H1 (cell line): ENCODE data around the gene RAB3C. TPM values are rescaled to one million over a fixed set of nuclear protein-coding genes. Genes with fewer than 3 reads are reported as not detected.

ENCODE experiments used
- CTCF ChIA-PET: fragments of 300-600 bp; sonication (Branson Sonifier 250); formaldehyde crosslinking; loops from one replicate; lab custom pipeline; 2021; ENCODE audit not compliant: partially characterized antibody; lab: Charles Lee
- POLR2A ChIA-PET: fragments of 300-600 bp; sonication (Branson Sonifier 250); formaldehyde crosslinking; loops from one replicate; lab custom pipeline; 2021; ENCODE audit warnings: inconsistent platforms; ENCODE audit not compliant: partially characterized antibody; lab: Charles Lee
- DNase-seq, 2 experiments: peaks; one replicate each; pipeline versions ENCODE4 v3.0.0 to v3.0.0-alpha.2; 2010 to 2022; ENCODE audit warnings: low spot score in 2 of 2, low read depth in 1 of 2, mixed read lengths in 1 of 2
- FAIRE-seq: peaks from 2 replicates; lab custom pipeline; 2011; peaks lifted over from hg19 to GRCh38; lab: Jason Lieb, UNC
- H2AFZ ChIP-seq: 2 replicates; pipeline ENCODE4 v1.8.1; 2012; ENCODE audit warnings: low read length, inconsistent platforms
- H2AK5ac ChIP-seq: 2 replicates; pipeline ENCODE4 v1.6.1; 2013; ENCODE audit warnings: low read depth, low read length
- H2BK120ac ChIP-seq: replicated peaks from 2 replicates; pipeline ENCODE3; 2013; ENCODE audit warnings: low read depth, low read length, inconsistent platforms
- H2BK12ac ChIP-seq: 2 replicates; pipeline ENCODE4 v1.6.1; 2013; ENCODE audit warnings: low read depth, low read length
- H2BK15ac ChIP-seq: 2 replicates; pipeline ENCODE4 v1.6.1; 2013; ENCODE audit warnings: low read length
- H2BK20ac ChIP-seq: 2 replicates; pipeline ENCODE4 v1.6.1; 2013; ENCODE audit warnings: low read length
- H2BK5ac ChIP-seq: 2 replicates; pipeline ENCODE4 v1.6.1; 2013; ENCODE audit warnings: low read depth, low read length
- H3K14ac ChIP-seq: 2 replicates; pipeline ENCODE4 v1.6.1; 2013; ENCODE audit warnings: inconsistent platforms; ENCODE audit not compliant: insufficient read length
- H3K18ac ChIP-seq: 2 replicates; pipeline ENCODE4 v1.6.1; 2013; ENCODE audit warnings: low read length; ENCODE audit errors: extremely low read depth
- H3K23ac ChIP-seq: 2 replicates; pipeline ENCODE4 v1.6.1; 2013; ENCODE audit warnings: inconsistent platforms; ENCODE audit not compliant: insufficient read length
- H3K23me2 ChIP-seq: 2 replicates; pipeline ENCODE4 v1.6.1; 2013; ENCODE audit warnings: low read depth, low read length
- H3K27ac ChIP-seq: 2 replicates; pipeline ENCODE4 v1.6.1; 2011; ENCODE audit warnings: low read depth, low read length, inconsistent platforms
- H3K27me3 ChIP-seq, 4 experiments: replicated peaks in 1 of 4; 1 replicate in 1 of 4; 2 replicates in 3 of 4; pipeline versions ENCODE4 v1.6.1 to v1.8.1; 2011 to 2013; ENCODE audit warnings: low read length in 3 of 4, mild to moderate bottlenecking in 3 of 4, inconsistent platforms in 2 of 4, mixed read lengths in 2 of 4, moderate library complexity in 1 of 4; ENCODE audit not compliant: control insufficient read depth in 3 of 4, insufficient read depth in 3 of 4; ENCODE audit errors: extremely low read depth in 1 of 4
- H3K36me3 ChIP-seq, 4 experiments: 2 replicates each; pipeline versions ENCODE4 v1.6.1 to v1.8.1; 2011 to 2013; ENCODE audit warnings: mild to moderate bottlenecking in 4 of 4, low read length in 3 of 4, moderate library complexity in 2 of 4, control low read depth in 1 of 4, inconsistent platforms in 1 of 4; ENCODE audit not compliant: insufficient read depth in 4 of 4, control insufficient read depth in 2 of 4
- H3K4ac ChIP-seq: replicated peaks from 2 replicates; pipeline ENCODE3; 2013; ENCODE audit warnings: low read length, low read depth, mixed read lengths, inconsistent platforms; ENCODE audit not compliant: insufficient read length
- H3K4me1 ChIP-seq, 4 experiments: replicated peaks in 1 of 4; 1 replicate in 1 of 4; 2 replicates in 3 of 4; pipeline versions ENCODE4 v1.6.1 to v1.8.1; 2011 to 2013; ENCODE audit warnings: low read length in 3 of 4, inconsistent platforms in 2 of 4, mixed read lengths in 1 of 4; ENCODE audit not compliant: insufficient read depth in 4 of 4, control insufficient read depth in 3 of 4
- H3K4me2 ChIP-seq, 2 experiments: 2 replicates each; pipeline versions ENCODE4 v1.6.1 to v1.8.1; 2011 to 2013; ENCODE audit warnings: low read depth in 2 of 2, low read length in 2 of 2, control low read depth in 1 of 2, inconsistent platforms in 1 of 2, mild to moderate bottlenecking in 1 of 2; ENCODE audit not compliant: insufficient read depth in 1 of 2
- H3K4me3 ChIP-seq, 4 experiments: fragments of 200-600, 300-600 bp in 1 of 4; sonication (generic), shearing (Covaris generic), sonication (Bioruptor Twin) in 1 of 4; 2 replicates each; pipeline versions ENCODE4 v1.5.1 to v1.8.1; 2011 to 2016; ENCODE audit warnings: low read length in 4 of 4, low read depth in 3 of 4, control low read depth in 2 of 4, inconsistent platforms in 2 of 4, mild to moderate bottlenecking in 2 of 4, mixed read lengths in 1 of 4, moderate library complexity in 1 of 4; ENCODE audit not compliant: insufficient read depth in 2 of 4; ENCODE audit errors: extremely low read depth in 1 of 4
- H3K56ac ChIP-seq: replicated peaks from 2 replicates; pipeline ENCODE3; 2013; ENCODE audit warnings: low read depth, mild to moderate bottlenecking, mixed read lengths, low read length, inconsistent platforms; ENCODE audit not compliant: insufficient read length
- H3K79me1 ChIP-seq: 2 replicates; pipeline ENCODE4 v1.6.1; 2013; ENCODE audit warnings: low read depth, low read length, control low read depth
- H3K79me2 ChIP-seq, 2 experiments: 2 replicates each; pipeline versions ENCODE4 v1.6.1 to v1.8.1; 2012 to 2013; ENCODE audit warnings: low read length in 2 of 2, mild to moderate bottlenecking in 2 of 2, inconsistent platforms in 1 of 2; ENCODE audit not compliant: insufficient read depth in 2 of 2, control insufficient read depth in 1 of 2
- H3K9ac ChIP-seq, 4 experiments: replicated peaks in 1 of 4; 1 replicate in 1 of 4; 2 replicates in 3 of 4; pipeline versions ENCODE4 v1.6.1 to v1.8.1; 2011 to 2013; ENCODE audit warnings: low read depth in 3 of 4, low read length in 3 of 4, control low read depth in 2 of 4, mild to moderate bottlenecking in 2 of 4, moderate library complexity in 2 of 4, inconsistent platforms in 1 of 4; ENCODE audit errors: extremely low read depth in 1 of 4
- H3K9me3 ChIP-seq, 2 experiments: 2 replicates each; pipeline versions ENCODE4 v1.6.1 to v1.8.1; 2012 to 2013; ENCODE audit warnings: mild to moderate bottlenecking in 2 of 2, moderate library complexity in 2 of 2, control low read depth in 1 of 2, inconsistent platforms in 1 of 2, low read depth in 1 of 2, low read length in 1 of 2, mixed read lengths in 1 of 2; ENCODE audit not compliant: insufficient read depth in 2 of 2
- H4K20me1 ChIP-seq, 2 experiments: replicated peaks in 1 of 2; 2 replicates each; pipeline versions ENCODE3 to v1.8.1; 2011 to 2013; ENCODE audit warnings: inconsistent platforms in 2 of 2, low read length in 2 of 2, mild to moderate bottlenecking in 1 of 2; ENCODE audit not compliant: insufficient read depth in 2 of 2, control insufficient read depth in 1 of 2
- H4K5ac ChIP-seq: 2 replicates; pipeline ENCODE4 v1.6.1; 2013; ENCODE audit warnings: low read length, low read depth, mixed read lengths, inconsistent platforms; ENCODE audit not compliant: insufficient read length
- H4K8ac ChIP-seq: 2 replicates; pipeline ENCODE4 v1.8.0; 2013; ENCODE audit warnings: mild to moderate bottlenecking, moderate library complexity, low read length, inconsistent platforms; ENCODE audit not compliant: insufficient read depth; ENCODE audit errors: extremely low read depth
- H4K91ac ChIP-seq: replicated peaks from 2 replicates; pipeline ENCODE3; 2013; ENCODE audit warnings: low read length, mixed read lengths, inconsistent platforms; ENCODE audit not compliant: insufficient read length
- ASH2L ChIP-seq: fragments of 200-600, 300-600 bp; sonication (generic); IDR thresholded peaks from one replicate; pipeline ENCODE4 v1.7.1; 2017; ENCODE audit warnings: low read length
- ATF2 ChIP-seq: IDR thresholded peaks from 2 replicates; pipeline ENCODE4 v1.6.1; 2012; ENCODE audit warnings: low read length, inconsistent platforms
- BACH1 ChIP-seq: IDR thresholded peaks from 2 replicates; pipeline ENCODE4 v1.6.1; 2012; ENCODE audit warnings: low read length, improper control_type of control experiment
- BCL11A ChIP-seq, 2 experiments: IDR thresholded peaks; one replicate each; pipeline ENCODE4 v1.6.1; 2011; ENCODE audit warnings: low read depth in 2 of 2, low read length in 2 of 2, mild to moderate bottlenecking in 2 of 2
- CBX8 ChIP-seq: fragments of 300-800, 300-1000 bp; sonication (generic); IDR thresholded peaks from 2 replicates; pipeline ENCODE4 v1.7.1; 2016; ENCODE audit warnings: low read depth, low read length, borderline replicate concordance
- EZH2 ChIP-seq: fragments of 200-600 bp; sonication (generic); IDR thresholded peaks from 2 replicates; pipeline ENCODE4 v1.7.1; 2012; ENCODE audit warnings: low read depth, mild to moderate bottlenecking, moderate library complexity, low read length, inconsistent platforms; ENCODE audit not compliant: severe bottlenecking
- HDAC2 ChIP-seq, 2 experiments: fragments of 300-600 bp in 1 of 2; sonication (generic) in 1 of 2; IDR thresholded peaks; 2 replicates each; pipeline ENCODE4 v1.6.1; 2011 to 2012; ENCODE audit warnings: low read depth in 2 of 2, low read length in 2 of 2, mild to moderate bottlenecking in 2 of 2, moderate library complexity in 2 of 2, borderline replicate concordance in 1 of 2, inconsistent platforms in 1 of 2
- PHF8 ChIP-seq: fragments of 200-600 bp; sonication (generic); conservative IDR thresholded peaks from 2 replicates; pipeline ENCODE4 v1.7.1; 2012; ENCODE audit warnings: low read depth, mild to moderate bottlenecking, inconsistent platforms, low read length, moderate library complexity
- SIN3A ChIP-seq, 2 experiments: IDR thresholded peaks in 1 of 2; conservative IDR thresholded peaks in 1 of 2; 2 replicates each; pipeline ENCODE4 v1.6.1; 2011 to 2012; ENCODE audit warnings: low read length in 2 of 2, improper control_type of control experiment in 1 of 2, low read depth in 1 of 2, mild to moderate bottlenecking in 1 of 2
- SP2 ChIP-seq: IDR thresholded peaks from 2 replicates; pipeline ENCODE4 v1.6.1; 2012; ENCODE audit warnings: mild to moderate bottlenecking, low read length, inconsistent platforms
- SUZ12 ChIP-seq: fragments of 200-600 bp; sonication (generic); IDR thresholded peaks from 2 replicates; pipeline ENCODE4 v1.6.1; 2012; ENCODE audit warnings: mild to moderate bottlenecking, inconsistent platforms, low read length, moderate library complexity, mixed read lengths
- TAF7 ChIP-seq: optimal IDR thresholded peaks from 2 replicates; pipeline ENCODE3; 2011; ENCODE audit warnings: low read depth, mild to moderate bottlenecking, inconsistent platforms, low read length, moderate library complexity, borderline replicate concordance
- WGBS, 2 experiments: shearing (Covaris generic) in 1 of 2; methylation state at CpG; one replicate each; pipeline versions ENCODE4 v1.1.6 to v1.1.7; 2013 to 2015; ENCODE audit warnings: low lambda C conversion rate in 2 of 2, mixed read lengths in 2 of 2, inconsistent platforms in 1 of 2, low coverage in 1 of 2, missing lambda C conversion rate in 1 of 2; ENCODE audit not compliant: insufficient replicate concordance in 2 of 2, insufficient coverage in 1 of 2, insufficient read length in 1 of 2; ENCODE audit errors: extremely low coverage in 1 of 2, missing lambda C conversion rate in 1 of 2; 5-methylcytosine and 5-hydroxymethylcytosine counted together
- polyA plus RNA-seq, 7 experiments: library from polyadenylated mRNA; depleted of rRNA in 3 of 7; stranded (reverse) in 5 of 7; unstranded in 2 of 7; fragments of >200 nt in 5 of 7; fragments of 200-250 nt in 2 of 7; gene quantifications; 1 replicate in 5 of 7; 2 replicates in 1 of 7; 4 replicates in 1 of 7; pipeline versions ENCODE4 v1.2.1 to v1.2.3, GENCODE V29; 2011 to 2013; ENCODE audit warnings: missing spikeins in 2 of 7, mixed read lengths in 2 of 7
- total RNA-seq: library from RNA; stranded (reverse); fragmentation: NEBNext Ultra II Directional; extraction: Animal tissue kit (Norgen Biotek cat#: 25700); gene quantifications from 2 replicates; pipeline ENCODE4 v1.2.1, GENCODE V29; 2021

Gene RAB3C
- total and polyA plus RNA-seq, 2 of the 8 experiments (the other 6 are each of a cell fraction or from before 2014, with no cell fraction given), result 14.7 to 18.3 TPM

- H3K4me3 ChIP-seq, result no peak overlapping the region
- no peak overlapping the region for H2BK5ac ChIP-seq
- no peak overlapping the region for H2BK120ac ChIP-seq
- no peak overlapping the region for H4K5ac ChIP-seq
- H4K20me1 ChIP-seq, result no peaks in the 10 kb centered on the region
- CTCF ChIA-PET, result no interaction called here
- H4K8ac ChIP-seq, result no peak overlapping the region
- H3K4ac ChIP-seq, result no peak overlapping the region
- H2BK15ac ChIP-seq, result no peak overlapping the region
- POLR2A ChIA-PET, result no interaction called here
- no peak overlapping the region for H3K4me2 ChIP-seq
- H3K14ac ChIP-seq, result no peak overlapping the region
- no peak overlapping the region for H2AK5ac ChIP-seq
- H3K79me2 ChIP-seq, result no peaks in the 10 kb centered on the region
- H3K79me1 ChIP-seq, result no peaks in the 10 kb centered on the region
- H2BK20ac ChIP-seq, result no peak overlapping the region
- H2BK12ac ChIP-seq, result no peak overlapping the region
- H3K23ac ChIP-seq, result no peak overlapping the region
- no peaks in the 10 kb centered on the region for H3K27me3 ChIP-seq
- H3K9me3 ChIP-seq, result no peaks in the 10 kb centered on the region
- DNase-seq (no peak), FAIRE-seq (no peak)
- H3K36me3 ChIP-seq, result no peaks in the 10 kb centered on the region
- no peak overlapping the region for H3K9ac ChIP-seq
- H3K23me2 ChIP-seq, result no peaks in the 10 kb centered on the region; the same call in 1 of the 2 replicates
- H3K18ac ChIP-seq, result no peak overlapping the region
- 94% methylated on average over 5 of the region's 5 CpGs; no CpG with 5 or more reads in 1 of the 2 experiments for WGBS, 2 experiments
- no peak overlapping the region for H2AFZ ChIP-seq
- H3K27ac ChIP-seq, result no peak overlapping the region
- H3K4me1 ChIP-seq, result peaks cover 0 to 3% (median under 1%) of the 10 kb centered on the region in 4 experiments; a peak in 1 of 7 replicates
- H4K91ac ChIP-seq, result no peak overlapping the region
- no peak overlapping the region for H3K56ac ChIP-seq
- TF ChIP-seq TAF7 (no peak), CBX8 (no peak), EZH2 (no peak), ASH2L (no peak), ATF2 (no peak), SUZ12 (no peak), PHF8 (no peak), BACH1 (no peak), BCL11A (IDR thresholded peaks at IDR 0.05; ENCODE audit: low read depth in 2 of 2, low read length in 2 of 2) (no peak), SP2 (no peak), SIN3A (conservative IDR thresholded peaks at IDR 0.05 in 1 of 2, IDR thresholded peaks at IDR 0.05 in 1 of 2; ENCODE audit: low read depth in 1 of 2, low read length in 2 of 2) (no peak), HDAC2 (IDR thresholded peaks at IDR 0.05; ENCODE audit: borderline replicate concordance in 1 of 2, low read depth in 2 of 2, low read length in 2 of 2) (no peak)
Observed at GRCh38 chr5:58753446-58753845, 170.6 kb downstream of the RAB3C start.
